Measurements from ENCODE around the gene SUPT5H.

Gene SUPT5H

DNA sequence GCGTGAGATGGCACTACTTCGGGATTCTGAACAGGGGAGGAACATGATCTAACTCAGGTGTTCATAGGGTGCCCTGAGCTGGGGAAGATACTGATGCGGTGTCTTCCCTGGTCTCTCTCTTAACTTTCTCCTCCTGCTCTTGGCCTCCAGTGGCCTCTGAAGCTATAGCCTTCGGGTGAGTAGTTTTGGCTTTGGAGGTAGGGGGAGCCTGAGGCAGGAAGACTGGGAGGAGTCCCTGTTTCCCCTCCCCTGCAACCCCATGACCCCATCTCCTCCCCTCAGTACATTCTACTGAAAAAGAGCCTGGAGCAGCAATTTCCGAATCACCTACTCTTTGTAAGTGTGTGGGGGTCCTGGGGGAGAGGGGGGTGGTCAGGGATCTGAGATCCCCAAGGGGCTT is 73.1 kb downstream of the SUPT5H start:
- DNase-seq (ENCODE audit: insufficient read length, low spot score): no peak
- TF ChIP-seq, protein P1, sequence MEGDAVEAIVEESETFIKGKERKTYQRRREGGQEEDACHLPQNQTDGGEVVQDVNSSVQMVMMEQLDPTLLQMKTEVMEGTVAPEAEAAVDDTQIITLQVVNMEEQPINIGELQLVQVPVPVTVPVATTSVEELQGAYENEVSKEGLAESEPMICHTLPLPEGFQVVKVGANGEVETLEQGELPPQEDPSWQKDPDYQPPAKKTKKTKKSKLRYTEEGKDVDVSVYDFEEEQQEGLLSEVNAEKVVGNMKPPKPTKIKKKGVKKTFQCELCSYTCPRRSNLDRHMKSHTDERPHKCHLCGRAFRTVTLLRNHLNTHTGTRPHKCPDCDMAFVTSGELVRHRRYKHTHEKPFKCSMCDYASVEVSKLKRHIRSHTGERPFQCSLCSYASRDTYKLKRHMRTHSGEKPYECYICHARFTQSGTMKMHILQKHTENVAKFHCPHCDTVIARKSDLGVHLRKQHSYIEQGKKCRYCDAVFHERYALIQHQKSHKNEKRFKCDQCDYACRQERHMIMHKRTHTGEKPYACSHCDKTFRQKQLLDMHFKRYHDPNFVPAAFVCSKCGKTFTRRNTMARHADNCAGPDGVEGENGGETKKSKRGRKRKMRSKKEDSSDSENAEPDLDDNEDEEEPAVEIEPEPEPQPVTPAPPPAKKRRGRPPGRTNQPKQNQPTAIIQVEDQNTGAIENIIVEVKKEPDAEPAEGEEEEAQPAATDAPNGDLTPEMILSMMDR (IDR thresholded peaks at IDR 0.05; ENCODE audit: insufficient read depth, missing control alignments): no peak
- FAIRE-seq: no peak

DNA sequence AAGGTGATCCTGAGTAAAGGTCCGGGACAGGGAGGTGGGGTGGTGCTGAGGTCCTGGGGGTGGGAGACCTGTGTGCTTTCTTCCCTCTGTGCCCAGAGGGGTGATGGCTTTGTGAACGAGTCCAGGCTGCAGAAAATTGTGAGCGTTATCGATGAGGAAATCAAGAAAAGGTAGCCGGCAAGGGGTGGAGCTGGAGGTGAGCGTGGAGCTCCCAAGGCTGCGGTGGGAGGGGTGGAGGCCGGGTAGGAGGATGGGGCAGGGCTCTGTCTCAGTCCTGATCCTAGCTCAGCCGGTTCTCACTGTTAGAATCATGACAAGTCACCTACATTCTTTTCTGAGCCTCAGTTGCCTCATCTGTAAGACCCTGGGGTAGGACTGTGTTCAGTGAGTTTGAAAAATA is 73.6 kb downstream of the SUPT5H start:
- FAIRE-seq: no peak
- no peak for DNase-seq (ENCODE audit: insufficient read length, low spot score)
- TF ChIP-seq, protein P1 (IDR thresholded peaks at IDR 0.05; ENCODE audit: insufficient read depth, missing control alignments): no peak

DNA sequence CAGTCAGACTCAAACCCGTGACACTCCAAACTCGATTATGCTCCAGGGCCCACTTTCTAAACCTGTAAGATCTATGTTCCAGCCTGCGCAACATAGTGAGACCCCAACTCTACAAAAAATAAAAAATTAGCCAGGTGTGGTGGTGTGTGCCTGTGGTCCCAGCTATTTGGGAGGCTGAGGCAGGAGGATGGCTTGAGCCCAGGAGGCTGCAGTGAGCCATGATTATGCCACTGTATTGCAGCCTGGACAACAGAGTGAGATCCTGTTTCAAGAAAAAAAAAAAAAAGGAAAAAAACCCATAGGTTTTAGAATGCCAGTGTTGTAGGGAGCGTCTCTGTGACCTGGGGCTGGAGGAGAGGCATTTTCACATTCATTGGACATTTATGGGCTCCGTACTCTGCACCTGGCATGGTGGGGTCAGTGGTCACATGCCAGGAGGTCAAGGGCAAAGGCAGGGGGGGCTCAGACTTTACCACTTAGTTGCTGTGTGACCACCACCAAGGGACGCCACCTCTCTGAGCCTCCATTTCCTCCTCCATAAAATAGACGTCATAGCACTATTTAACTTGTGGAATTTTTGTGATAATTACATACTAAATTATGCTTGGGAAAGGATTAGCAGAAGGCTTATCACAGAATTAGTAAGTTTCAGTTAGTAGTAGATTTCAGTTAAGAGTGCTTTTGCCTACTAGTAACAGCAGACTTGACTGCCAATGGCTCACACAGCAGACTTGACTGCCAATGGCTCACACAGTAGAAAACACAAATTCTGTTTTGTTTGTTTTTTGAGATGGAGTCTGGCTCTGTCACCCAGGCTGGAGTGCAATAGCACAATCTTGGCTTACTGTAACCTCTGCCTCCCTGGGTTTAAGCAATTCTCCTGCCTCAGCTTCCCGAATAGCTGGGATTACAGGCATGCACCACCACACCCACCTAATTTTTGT is 75.4 kb downstream of the SUPT5H start:
- TF ChIP-seq, protein P1 (IDR thresholded peaks at IDR 0.05; ENCODE audit: insufficient read depth, missing control alignments): no peak
- FAIRE-seq: no peak
- no peak for DNase-seq (ENCODE audit: insufficient read length, low spot score)

DNA sequence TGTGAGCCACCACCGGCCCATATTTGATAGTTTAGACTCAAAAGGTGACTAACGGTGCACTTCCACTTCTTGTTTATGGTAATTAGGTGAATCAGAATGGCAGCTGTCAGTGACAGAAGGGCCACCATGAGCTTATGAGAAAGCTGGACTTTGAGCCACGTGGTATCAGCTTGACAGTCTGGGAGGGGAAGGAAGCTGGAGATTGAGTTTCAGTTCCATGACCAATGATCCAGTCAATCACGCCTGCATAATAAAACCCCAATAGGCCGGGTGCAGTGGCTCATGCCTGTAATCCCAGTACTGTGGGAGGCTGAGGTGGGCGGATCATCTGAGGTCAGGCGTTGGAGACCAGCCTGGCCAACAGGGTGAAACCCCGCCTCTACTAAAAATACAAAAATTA is 79.1 kb downstream of the SUPT5H start:
- FAIRE-seq (no peak), DNase-seq (ENCODE audit: insufficient read length, low spot score) (no peak)
- TF ChIP-seq, protein P1 (IDR thresholded peaks at IDR 0.05; ENCODE audit: insufficient read depth, missing control alignments): no peak

DNA sequence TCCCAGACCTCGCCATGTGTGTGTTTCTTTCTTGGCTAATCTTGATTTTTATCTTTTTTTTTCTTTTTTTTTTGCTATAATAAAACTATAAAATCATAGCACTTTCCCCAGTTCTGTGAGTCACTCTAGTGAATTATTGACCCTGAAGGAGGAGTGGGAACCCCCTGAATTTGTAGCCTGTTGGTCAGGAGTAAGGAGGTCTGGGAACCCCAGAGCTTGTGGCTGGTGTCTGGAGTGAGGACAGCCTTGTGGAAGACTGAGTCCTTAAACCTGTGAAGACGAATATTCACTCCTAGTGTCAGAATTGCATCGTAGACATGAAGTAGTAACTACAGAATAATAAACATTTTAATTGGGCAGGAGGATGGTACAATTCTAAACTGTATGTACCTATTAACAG is 79.8 kb downstream of the SUPT5H start:
- DNase-seq (ENCODE audit: insufficient read length, low spot score) (no peak), FAIRE-seq (no peak)

More for the DNA sequence above, 79.8 kb downstream of the SUPT5H start:
- TF ChIP-seq, protein P1 (IDR thresholded peaks at IDR 0.05; ENCODE audit: insufficient read depth, missing control alignments): no peak

Data from D721Med (cell line).